Activated naive CD8-positive, alpha-beta T cell treated with anti-CD3 and anti-CD28 coated beads, Interleukin-2, amount 10 ng/mL, durations not matched to agents 7 days and 5 days (primary cell): ENCODE data around the gene UPF2. TPM values are rescaled to one million over a fixed set of nuclear protein-coding genes. Genes with fewer than 3 reads are reported as not detected.

Source experiments
- ATAC-seq: fragments of 150-1000 bp; cut with Tn5 transposase; one replicate; pipeline ENCODE4 v1.10.0; 2021; ENCODE audit warnings: low read depth, moderate library complexity
- POLR2A ChIA-PET: fragments of 350-600 bp; sonication (Branson Sonifier 250); formaldehyde crosslinking; loops from one replicate; lab custom pipeline; 2021; ENCODE audit warnings: antibody characterized with exemption; lab: Charles Lee
- DNase-seq: peaks from one replicate; pipeline ENCODE4 v3.0.0; 2021
- H3K27ac Mint-ChIP-seq: one replicate; pipeline ENCODE4 v1.8.0; 2022; ENCODE audit warnings: mild to moderate bottlenecking, mixed read lengths
- H3K27me3 Mint-ChIP-seq: one replicate; pipeline ENCODE4 v1.8.0; 2022; ENCODE audit warnings: mild to moderate bottlenecking, moderate library complexity, mixed read lengths
- H3K36me3 Mint-ChIP-seq: one replicate; pipeline ENCODE4 v1.8.0; 2021; ENCODE audit warnings: mild to moderate bottlenecking, mixed read lengths
- H3K4me1 Mint-ChIP-seq: one replicate; pipeline ENCODE4 v1.8.0; 2021; ENCODE audit warnings: mixed read lengths
- H3K4me3 Mint-ChIP-seq: one replicate; pipeline ENCODE4 v1.8.0; 2022; ENCODE audit warnings: mild to moderate bottlenecking, moderate library complexity, mixed read lengths
- H3K9me3 Mint-ChIP-seq: one replicate; pipeline ENCODE4 v1.8.0; 2021; ENCODE audit warnings: mixed read lengths
- total RNA-seq, 2 experiments: library from RNA; stranded (reverse); gene quantifications; one replicate each; pipeline ENCODE4 v1.2.3, GENCODE V29; 2021

The UPF2 gene
- total RNA-seq, 2 experiments from 2014 or later = 30.4 to 31.0 TPM

DNA sequence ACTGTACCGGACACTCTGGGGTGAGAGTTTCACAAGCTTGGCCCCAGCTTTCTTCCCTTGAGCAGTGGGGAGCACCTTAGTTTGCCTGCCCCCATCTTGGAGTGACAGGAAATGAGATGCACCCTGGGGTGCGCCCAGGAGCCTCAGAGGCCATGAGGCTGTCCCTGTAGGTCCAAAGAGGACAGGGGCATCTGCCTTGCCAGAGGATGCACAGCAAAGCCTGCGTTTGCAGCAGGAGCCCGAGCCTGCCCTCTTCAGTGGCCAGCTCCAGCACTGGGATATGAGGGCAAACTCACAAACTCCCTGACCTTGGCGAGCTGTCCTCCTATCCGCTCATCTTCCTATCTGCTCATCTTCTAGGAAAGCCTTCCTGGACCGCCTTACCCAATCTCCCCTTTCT, 140.0 kb downstream of the UPF2 start:
- Mint-ChIP-seq H3K27ac (no peak overlapping the region), H3K4me1 (peaks cover 2% of the 10 kb centered on the region), H3K4me3 (no peak overlapping the region), H3K9me3 (no peaks in the 10 kb centered on the region), H3K36me3 (no peaks in the 10 kb centered on the region), H3K27me3 (no peaks in the 10 kb centered on the region)
- POLR2A ChIA-PET = no interaction called here
- DNase-seq = no peak
- ATAC-seq = no peak

DNA sequence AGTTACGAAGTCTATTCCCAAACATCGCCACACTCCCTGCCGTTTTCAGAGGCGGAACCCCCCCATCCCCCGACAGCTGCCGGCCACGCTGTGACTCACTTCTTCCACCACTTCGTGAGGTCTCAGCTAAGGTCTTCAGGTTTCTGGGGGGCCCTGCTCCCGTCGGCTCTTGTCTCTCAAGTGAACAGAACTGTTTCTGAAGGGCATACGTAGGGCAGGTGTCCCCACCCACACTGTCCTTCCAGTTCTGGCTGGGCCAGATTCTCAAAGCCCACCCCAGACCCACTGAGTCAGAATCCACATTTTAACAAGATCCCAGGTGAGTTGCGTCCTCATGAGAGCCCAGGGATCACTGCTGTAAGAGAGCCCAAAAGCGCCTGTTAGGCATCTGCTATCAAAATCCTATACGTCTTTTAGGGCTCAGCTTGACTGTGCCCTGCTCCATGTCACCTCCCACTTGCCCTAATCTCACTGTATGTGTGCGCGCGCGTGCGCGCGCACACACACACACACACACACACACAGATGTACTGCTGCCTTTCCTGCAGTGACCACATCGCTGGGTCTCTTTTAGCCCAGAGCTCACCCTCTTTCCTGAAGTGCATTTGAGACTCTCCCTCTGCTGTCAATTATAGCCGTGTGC, 140.7 kb downstream of the UPF2 start:
- H3K4me3 Mint-ChIP-seq = no peak overlapping the region
- H3K27me3 Mint-ChIP-seq = no peaks in the 10 kb centered on the region
- ATAC-seq = no peak
- no peak for DNase-seq
- POLR2A ChIA-PET = no interaction called here
- H3K27ac Mint-ChIP-seq = no peak overlapping the region
- peaks cover 2% of the 10 kb centered on the region for H3K4me1 Mint-ChIP-seq
- no peaks in the 10 kb centered on the region for H3K9me3 Mint-ChIP-seq
- no peaks in the 10 kb centered on the region for H3K36me3 Mint-ChIP-seq

DNA sequence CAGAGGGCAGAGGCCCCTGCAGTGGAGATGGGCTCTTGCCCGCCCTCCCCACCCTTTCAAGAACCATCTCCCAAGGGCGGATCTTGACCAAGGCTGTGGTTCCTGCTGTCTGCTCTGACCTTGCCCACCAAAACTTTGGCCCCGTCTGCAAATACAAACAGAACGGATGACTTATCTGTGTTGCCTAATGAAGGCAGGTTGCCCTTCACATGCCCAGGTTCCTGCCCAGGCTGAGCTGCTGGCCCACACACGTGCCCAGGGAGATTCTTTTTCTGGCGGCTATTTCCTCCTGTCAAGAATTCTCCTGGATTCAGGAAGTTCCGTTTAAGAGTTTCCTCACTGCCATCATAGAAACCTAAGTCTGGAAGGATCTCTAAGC, 141.2 kb downstream of the UPF2 start:
- POLR2A ChIA-PET = no interaction called here

DNA sequence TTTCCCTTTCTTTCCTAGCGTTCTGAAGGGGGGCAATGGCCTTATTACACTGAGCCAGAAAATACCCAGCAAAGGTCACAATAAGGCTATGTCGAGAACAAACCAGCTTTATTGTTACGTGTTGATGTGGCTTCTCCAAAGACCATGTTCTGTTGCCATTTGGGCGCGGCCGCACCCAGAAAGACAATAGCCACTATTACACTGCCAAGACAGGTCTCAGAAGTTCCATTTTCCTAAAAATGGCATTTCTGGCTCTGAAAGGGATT, 141.6 kb downstream of the UPF2 start:
- no peaks in the 10 kb centered on the region for H3K9me3 Mint-ChIP-seq
- H3K27me3 Mint-ChIP-seq = no peaks in the 10 kb centered on the region
- no peaks in the 10 kb centered on the region for H3K4me1 Mint-ChIP-seq
- H3K36me3 Mint-ChIP-seq = no peaks in the 10 kb centered on the region
- no peak overlapping the region for H3K4me3 Mint-ChIP-seq
- POLR2A ChIA-PET = no interaction called here
- DNase-seq (no peak), ATAC-seq (no peak)
- H3K27ac Mint-ChIP-seq = no peak overlapping the region

More for the DNA sequence above, 141.2 kb downstream of the UPF2 start:
- ATAC-seq (no peak), DNase-seq (no peak)
- Mint-ChIP-seq H3K36me3 (no peaks in the 10 kb centered on the region), H3K4me1 (no peaks in the 10 kb centered on the region), H3K27ac (no peak overlapping the region), H3K27me3 (no peaks in the 10 kb centered on the region), H3K9me3 (no peaks in the 10 kb centered on the region), H3K4me3 (no peak overlapping the region)

DNA sequence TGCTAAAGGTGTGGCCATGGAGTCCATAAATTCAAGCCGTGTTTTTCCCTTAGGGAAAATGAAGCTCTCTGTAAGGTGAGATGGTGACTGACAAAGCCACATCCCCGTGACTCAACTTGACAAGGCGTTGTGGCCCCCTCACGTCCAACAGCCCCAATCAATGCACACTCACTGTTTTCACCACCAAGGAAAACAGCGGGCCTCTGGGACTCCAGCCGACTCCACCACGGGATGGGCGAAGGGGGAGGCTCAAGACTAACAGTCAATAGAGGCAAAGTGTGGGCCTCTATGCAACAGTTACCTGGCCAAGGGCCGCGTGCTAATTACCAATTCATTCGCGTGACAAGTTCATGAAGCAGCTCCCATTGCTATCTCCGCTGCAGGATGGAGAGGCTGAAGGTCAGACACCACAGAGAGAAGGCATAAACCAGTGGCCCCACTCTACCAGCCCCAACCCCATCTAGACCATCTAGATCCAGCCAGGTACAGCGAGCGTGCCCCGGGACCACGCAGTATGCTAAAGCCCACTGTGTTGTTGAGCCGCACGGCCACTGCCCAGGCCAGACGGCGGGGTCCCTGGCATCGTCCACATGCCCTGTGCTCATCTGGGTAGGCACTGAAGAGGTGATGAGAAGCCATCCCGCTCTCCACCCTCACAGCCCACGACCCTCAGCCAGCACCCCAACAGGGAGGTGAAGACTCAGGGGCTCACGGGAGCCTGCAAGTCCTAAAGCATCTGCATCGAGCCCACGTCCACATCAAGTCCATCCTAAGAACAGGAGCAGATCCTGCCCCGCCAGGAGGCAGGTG, 143.3 kb downstream of the UPF2 start:
- no peak for DNase-seq
- no peaks in the 10 kb centered on the region for H3K9me3 Mint-ChIP-seq
- H3K4me3 Mint-ChIP-seq = no peak overlapping the region
- POLR2A ChIA-PET = no interaction called here
- ATAC-seq = no peak
- no peak overlapping the region for H3K27ac Mint-ChIP-seq
- H3K27me3 Mint-ChIP-seq = no peaks in the 10 kb centered on the region
- no peaks in the 10 kb centered on the region for H3K36me3 Mint-ChIP-seq
- no peaks in the 10 kb centered on the region for H3K4me1 Mint-ChIP-seq

DNA sequence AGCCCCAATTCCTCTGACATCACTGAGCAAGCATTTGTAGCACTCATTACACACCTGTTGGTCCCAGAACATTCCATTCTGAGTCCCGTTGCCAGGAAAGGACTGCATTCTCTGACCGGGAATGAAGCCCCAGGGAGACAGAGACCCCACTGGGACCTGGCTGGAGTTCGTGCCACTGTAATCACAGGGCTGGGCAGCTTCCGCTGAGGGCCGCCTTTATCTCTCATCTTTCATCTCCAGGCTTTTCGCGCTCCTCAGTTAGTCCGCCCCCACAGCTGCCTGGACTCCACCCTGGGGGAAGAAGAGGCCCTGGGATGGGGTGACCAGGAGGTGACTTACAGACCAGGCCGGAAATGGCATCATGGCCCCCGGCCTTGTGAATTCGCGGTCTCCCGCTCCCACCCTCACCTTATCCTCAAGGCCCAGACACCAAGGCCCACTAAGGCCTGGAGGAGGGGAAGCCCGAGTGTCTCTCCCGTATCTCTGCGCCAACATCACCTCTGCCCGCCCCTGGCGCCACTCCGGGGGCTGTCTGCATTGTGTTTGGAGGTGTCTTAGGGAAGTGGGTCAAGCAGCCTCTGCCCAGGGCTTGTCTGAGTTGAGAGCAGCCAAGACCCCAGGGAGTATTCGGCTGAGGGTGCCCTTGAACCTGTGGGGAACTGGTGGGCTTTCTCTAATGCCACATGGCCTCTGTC, 144.1 kb downstream of the UPF2 start:
- no peaks in the 10 kb centered on the region for H3K36me3 Mint-ChIP-seq
- no peaks in the 10 kb centered on the region for H3K9me3 Mint-ChIP-seq
- DNase-seq (no peak), ATAC-seq (no peak)
- POLR2A ChIA-PET = no interaction called here
- H3K27me3 Mint-ChIP-seq = no peaks in the 10 kb centered on the region
- H3K27ac Mint-ChIP-seq = no peak overlapping the region
- no peak overlapping the region for H3K4me3 Mint-ChIP-seq
- H3K4me1 Mint-ChIP-seq = no peaks in the 10 kb centered on the region

DNA sequence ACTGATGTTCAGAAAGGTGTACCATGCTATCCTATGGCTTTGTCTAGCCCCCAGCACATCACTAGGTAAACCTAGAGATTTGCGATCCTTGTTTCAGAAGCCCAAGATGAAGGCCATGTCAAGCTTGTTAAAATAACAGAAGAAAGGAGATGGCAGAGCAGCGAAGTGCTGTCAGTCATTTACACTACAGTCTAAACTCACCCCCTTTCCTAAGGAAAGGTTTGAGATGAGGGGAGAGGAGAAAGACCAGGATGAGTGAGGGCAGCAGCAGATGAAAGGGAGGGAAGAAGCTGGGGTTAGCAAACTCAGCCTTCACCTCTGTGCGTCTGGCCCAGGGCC, 144.6 kb downstream of the UPF2 start:
- no peaks in the 10 kb centered on the region for H3K36me3 Mint-ChIP-seq
- no peak overlapping the region for H3K27ac Mint-ChIP-seq
- no peak overlapping the region for H3K4me3 Mint-ChIP-seq
- POLR2A ChIA-PET = no interaction called here
- no peaks in the 10 kb centered on the region for H3K27me3 Mint-ChIP-seq
- no peaks in the 10 kb centered on the region for H3K4me1 Mint-ChIP-seq
- H3K9me3 Mint-ChIP-seq = no peaks in the 10 kb centered on the region
- ATAC-seq = no peak
- DNase-seq = no peak

DNA sequence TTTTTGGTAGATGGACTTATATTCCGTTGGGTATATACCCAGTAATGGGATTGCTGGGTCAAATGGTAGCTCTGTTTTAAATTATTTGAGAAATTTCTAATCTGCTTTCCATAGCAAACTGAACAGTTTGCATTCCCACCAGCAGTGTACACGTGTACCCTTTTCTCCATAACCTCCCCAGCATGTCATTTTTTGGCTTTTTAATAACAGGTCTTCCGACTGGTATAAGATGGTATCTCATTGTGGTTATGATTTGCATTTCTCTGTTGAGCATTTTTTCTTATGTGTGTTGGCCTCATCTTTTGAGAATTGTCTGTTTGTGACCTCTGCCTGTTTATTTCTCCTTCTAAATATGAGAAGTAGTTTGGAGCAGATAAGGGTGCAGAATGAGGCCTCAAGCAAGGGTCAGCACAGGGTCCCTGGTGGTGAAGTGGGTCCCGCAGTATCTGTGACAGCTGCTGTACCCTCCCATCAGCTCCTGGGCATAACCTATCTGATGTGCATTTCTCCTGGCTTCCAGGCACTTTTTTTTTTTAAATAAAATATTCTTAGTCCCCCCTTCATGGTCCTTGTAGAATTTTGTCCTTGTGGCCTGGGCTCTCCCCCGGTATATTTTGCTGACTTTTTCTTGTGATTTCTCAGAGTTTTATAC, 145.9 kb downstream of the UPF2 start:
- H3K36me3 Mint-ChIP-seq = no peaks in the 10 kb centered on the region
- H3K27me3 Mint-ChIP-seq = no peaks in the 10 kb centered on the region
- DNase-seq (no peak), ATAC-seq (no peak)
- H3K4me3 Mint-ChIP-seq = no peak overlapping the region
- H3K4me1 Mint-ChIP-seq = no peaks in the 10 kb centered on the region
- no peaks in the 10 kb centered on the region for H3K9me3 Mint-ChIP-seq
- no peak overlapping the region for H3K27ac Mint-ChIP-seq
- POLR2A ChIA-PET = no interaction called here

DNA sequence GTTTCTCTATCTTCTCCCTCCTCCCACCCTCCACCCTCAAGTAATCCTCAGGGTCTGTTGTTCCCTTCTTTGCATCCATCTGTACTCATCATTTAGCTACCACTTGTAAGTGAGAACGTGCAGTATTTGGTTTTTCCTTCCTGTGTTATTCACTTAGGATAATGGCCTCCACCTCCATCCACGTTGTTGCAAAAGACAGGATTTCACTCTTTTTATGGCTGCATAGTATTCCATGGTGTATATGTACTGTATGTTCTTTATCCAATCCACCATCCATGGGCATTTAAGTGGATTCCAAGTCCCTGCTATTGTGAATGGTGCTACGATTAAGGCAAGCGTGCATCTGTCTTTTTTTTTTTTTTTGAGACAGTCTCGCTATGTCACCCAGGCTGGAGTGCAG, 147.0 kb downstream of the UPF2 start:
- DNase-seq (no peak), ATAC-seq (no peak)
- Mint-ChIP-seq H3K4me3 (no peak overlapping the region), H3K27me3 (no peaks in the 10 kb centered on the region), H3K36me3 (no peaks in the 10 kb centered on the region), H3K4me1 (no peaks in the 10 kb centered on the region), H3K9me3 (no peaks in the 10 kb centered on the region), H3K27ac (no peak overlapping the region)
- POLR2A ChIA-PET = no interaction called here

DNA sequence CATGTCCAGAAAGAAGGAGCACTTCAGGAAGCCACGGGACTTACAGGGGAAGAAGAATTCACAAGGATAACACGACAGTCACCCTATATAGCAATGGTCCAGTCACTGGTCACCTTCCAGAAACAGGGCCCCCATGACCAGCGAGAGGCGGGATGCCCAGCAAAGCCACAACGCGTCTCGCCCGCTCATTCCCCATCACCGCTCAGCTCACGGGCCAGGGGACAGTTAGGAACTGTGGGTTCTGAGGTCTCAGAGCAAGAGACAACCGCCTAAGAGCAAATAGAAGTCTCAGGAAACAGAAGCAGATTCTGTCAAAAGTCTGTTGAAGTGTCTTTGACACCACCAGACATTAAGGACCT, 147.5 kb downstream of the UPF2 start:
- Mint-ChIP-seq H3K27ac (no peak overlapping the region), H3K4me3 (no peak overlapping the region), H3K27me3 (no peaks in the 10 kb centered on the region), H3K36me3 (no peaks in the 10 kb centered on the region), H3K4me1 (no peaks in the 10 kb centered on the region), H3K9me3 (no peaks in the 10 kb centered on the region)
- ATAC-seq (no peak), DNase-seq (no peak)
- POLR2A ChIA-PET = no interaction called here

DNA sequence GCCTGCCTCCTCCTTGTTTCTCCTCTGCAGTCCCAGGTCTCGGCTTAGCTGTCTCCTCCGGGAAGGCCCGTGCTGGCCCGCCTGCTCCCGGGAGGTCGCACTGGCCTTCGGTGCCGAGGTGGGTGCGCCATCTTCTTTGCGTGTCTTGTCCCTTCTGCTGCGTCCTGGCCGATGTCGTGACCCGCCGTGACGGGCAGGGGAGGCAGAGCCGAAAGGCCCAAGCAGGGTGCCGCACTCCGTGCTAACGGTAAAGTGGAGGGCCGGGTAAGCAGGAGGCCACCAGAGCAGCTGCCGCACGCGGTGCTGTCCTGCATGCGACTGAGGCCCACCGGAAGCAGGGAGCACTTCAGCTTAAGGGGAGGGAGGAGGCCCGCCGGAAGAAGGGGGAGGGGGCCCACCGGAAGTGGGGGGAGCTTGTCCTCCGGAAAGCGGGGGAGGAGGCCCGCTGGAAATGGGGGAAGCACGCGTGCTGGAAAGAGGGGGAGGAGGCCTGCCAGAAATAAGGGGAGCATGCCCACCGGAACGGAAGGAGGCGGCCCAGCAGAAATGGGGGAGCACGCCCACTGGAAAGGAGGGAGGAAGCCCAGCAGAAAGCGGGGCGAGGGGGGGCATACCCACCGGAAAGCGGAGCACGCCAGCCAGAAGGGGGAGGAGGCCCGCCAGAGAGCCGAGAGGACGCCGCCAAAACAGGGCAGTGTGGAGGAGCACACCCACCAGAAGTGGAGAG, 148.1 kb downstream of the UPF2 start:
- ATAC-seq (no peak), DNase-seq (no peak)
- no peaks in the 10 kb centered on the region for H3K9me3 Mint-ChIP-seq
- no peaks in the 10 kb centered on the region for H3K4me1 Mint-ChIP-seq
- H3K27ac Mint-ChIP-seq = no peak overlapping the region
- no peaks in the 10 kb centered on the region for H3K27me3 Mint-ChIP-seq
- no peak overlapping the region for H3K4me3 Mint-ChIP-seq
- POLR2A ChIA-PET = no interaction called here
- no peaks in the 10 kb centered on the region for H3K36me3 Mint-ChIP-seq

DNA sequence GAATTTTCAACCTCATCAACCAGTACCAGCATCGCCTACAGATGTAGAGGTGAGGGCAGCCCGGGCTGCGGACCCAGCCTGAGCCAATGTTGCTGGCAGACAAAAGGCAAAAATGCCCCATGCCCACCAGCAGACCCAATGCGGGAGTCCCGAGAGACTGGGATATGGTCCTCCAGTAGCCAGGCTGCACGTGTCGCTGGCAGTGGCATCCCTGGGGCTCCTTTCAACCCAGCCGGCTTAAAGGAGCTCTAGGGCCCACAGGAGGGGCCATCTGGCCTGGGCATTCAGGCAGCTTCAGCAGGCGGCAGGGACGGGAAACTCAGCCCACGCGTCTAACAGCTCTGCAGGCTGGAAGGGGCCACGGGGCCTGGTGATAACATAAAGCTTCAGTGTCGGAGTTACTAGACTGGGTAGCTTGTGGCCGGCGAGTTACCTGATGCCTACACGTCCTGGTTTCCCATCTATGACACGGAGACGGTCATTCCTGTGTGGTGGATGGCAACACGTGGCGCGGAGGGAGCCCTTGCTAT, 148.8 kb downstream of the UPF2 start:
- Mint-ChIP-seq H3K27ac (no peak overlapping the region), H3K9me3 (no peaks in the 10 kb centered on the region), H3K4me1 (no peaks in the 10 kb centered on the region), H3K36me3 (no peaks in the 10 kb centered on the region), H3K4me3 (no peak overlapping the region), H3K27me3 (no peaks in the 10 kb centered on the region)
- POLR2A ChIA-PET = no interaction called here
- DNase-seq (no peak), ATAC-seq (no peak)

DNA sequence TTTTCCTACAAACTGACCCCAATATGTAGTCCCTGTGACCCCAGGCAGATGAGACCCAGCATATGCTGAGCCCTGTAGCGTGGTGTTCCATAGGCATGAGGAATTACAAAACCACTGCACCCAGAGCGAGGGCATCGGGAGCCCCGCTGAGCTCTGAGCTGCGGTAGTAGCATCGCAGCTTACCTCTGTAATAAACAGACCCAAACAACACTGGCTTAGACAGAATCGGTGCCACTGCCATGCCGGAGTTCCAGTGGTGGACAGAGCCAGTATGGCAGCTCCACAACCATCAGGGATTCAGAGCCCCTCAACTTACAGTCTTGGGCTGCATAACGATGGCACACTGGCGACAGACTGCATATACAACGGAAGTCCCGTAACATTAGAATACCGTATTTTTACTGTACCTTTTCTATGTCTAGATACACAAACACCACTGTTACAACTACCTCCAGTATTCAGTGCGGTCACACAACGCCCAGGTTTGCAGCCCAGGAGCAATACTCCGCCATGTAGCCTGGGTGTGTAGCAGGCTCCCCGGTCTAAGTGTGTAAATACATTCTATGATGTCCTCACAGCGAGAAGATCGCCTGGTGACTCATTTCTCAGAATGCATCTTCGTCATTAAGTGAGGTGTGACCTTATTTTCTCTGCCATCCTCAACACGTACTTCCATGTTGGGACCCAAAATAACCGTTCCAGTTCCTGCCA, 150.7 kb downstream of the UPF2 start:
- H3K27ac Mint-ChIP-seq = no peak overlapping the region
- POLR2A ChIA-PET = no interaction called here

More for the DNA sequence above, 150.7 kb downstream of the UPF2 start:
- H3K9me3 Mint-ChIP-seq = no peaks in the 10 kb centered on the region
- no peaks in the 10 kb centered on the region for H3K27me3 Mint-ChIP-seq
- DNase-seq (no peak), ATAC-seq (no peak)
- H3K4me3 Mint-ChIP-seq = no peak overlapping the region
- no peaks in the 10 kb centered on the region for H3K36me3 Mint-ChIP-seq
- no peaks in the 10 kb centered on the region for H3K4me1 Mint-ChIP-seq
